Right lobe of liver (tissue), 4 donors: ENCODE measurements around the gene SCGB1A1.

Experiments
- CTCF ChIP-seq, 4 donors: fragments of 200-600 bp in 3 of 4; fragments of 450-650 bp in 1 of 4; IDR thresholded peaks; one replicate each; pipeline versions ENCODE4 v1.5.1 to v1.8.0; 2016 to 2022; ENCODE audit warnings: antibody characterized with exemption in 4 of 4, mild to moderate bottlenecking in 2 of 4
- POLR2A ChIP-seq: fragments of 450-650 bp; IDR thresholded peaks from one replicate; pipeline ENCODE4 v1.6.1; 2017; ENCODE audit warnings: antibody characterized with exemption, mild to moderate bottlenecking
- donor health status: DM: no; HTN: no; CAD: no.
- donor health status: DM: no; HTN: no; CAD: no.
- donor health status: DM: no; HTN: yes; CAD: no.

GRCh38 chr11:62457478-62457877 lies 38.6 kb downstream of the SCGB1A1 start:
- no peak for TF ChIP-seq POLR2A
- no peak for TF ChIP-seq CTCF (IDR thresholded peaks at IDR 0.05)
